D721Med (cell line): ENCODE results near the gene PARP8.

Experiments used
- DNase-seq: peaks from one replicate; pipeline ENCODE4 v3.0.0; 2011; ENCODE audit warnings: low spot score; ENCODE audit not compliant: insufficient read length
- FAIRE-seq: peaks from 2 replicates; lab custom pipeline; 2011; peaks lifted over from hg19 to GRCh38; lab: Jason Lieb, UNC
- TF ChIP-seq, protein P1 (sequence below): IDR thresholded peaks from 2 replicates; pipeline ENCODE4 v1.5.1; 2012; ENCODE audit warnings: mild to moderate bottlenecking, control low read depth; ENCODE audit not compliant: insufficient read depth; ENCODE audit errors: missing control alignments

The PARP8 gene

DNA sequence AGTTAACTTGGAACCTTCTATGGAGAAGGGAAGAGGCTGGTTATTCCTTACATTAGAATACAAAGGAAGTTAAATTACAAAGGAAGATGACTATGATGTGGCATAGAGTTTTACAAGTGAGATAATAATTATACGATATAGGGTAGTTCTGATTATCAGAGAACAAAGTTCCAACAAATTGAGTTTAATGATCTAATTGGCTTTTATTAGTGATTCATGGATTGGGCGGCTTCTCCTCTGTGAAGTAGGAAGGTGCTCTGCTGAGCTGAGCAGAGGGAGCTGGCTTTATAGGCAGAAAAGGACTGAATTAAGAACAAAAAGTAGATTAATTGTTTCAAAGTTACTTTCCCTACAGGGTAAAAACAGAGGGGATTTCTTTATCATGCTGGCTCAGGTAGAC, 49.7 kb downstream of the PARP8 start:
- no peak for FAIRE-seq
- DNase-seq: no peak
- TF ChIP-seq, protein P1, sequence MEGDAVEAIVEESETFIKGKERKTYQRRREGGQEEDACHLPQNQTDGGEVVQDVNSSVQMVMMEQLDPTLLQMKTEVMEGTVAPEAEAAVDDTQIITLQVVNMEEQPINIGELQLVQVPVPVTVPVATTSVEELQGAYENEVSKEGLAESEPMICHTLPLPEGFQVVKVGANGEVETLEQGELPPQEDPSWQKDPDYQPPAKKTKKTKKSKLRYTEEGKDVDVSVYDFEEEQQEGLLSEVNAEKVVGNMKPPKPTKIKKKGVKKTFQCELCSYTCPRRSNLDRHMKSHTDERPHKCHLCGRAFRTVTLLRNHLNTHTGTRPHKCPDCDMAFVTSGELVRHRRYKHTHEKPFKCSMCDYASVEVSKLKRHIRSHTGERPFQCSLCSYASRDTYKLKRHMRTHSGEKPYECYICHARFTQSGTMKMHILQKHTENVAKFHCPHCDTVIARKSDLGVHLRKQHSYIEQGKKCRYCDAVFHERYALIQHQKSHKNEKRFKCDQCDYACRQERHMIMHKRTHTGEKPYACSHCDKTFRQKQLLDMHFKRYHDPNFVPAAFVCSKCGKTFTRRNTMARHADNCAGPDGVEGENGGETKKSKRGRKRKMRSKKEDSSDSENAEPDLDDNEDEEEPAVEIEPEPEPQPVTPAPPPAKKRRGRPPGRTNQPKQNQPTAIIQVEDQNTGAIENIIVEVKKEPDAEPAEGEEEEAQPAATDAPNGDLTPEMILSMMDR: no peak

DNA sequence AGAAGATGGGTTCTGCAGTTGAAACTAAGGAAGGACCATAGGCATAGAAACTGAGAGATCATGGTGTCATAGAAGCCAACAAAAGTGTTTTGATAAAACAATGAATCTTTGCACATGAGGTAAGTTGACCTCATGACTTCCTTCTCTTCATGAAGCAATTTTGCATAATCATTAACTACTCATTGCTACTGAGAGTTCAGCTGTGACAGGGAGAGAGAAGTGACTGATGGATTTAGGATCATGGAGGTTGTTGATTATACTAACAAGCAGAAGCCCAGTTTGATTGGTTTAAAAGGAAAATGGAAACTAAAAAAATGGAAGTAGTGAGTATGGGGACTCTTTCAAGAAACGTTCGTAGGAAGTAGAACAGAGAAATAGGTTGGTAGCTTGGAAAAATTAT, 51.2 kb downstream of the PARP8 start:
- DNase-seq: no peak
- no peak for FAIRE-seq
- TF ChIP-seq, protein P1: no peak

DNA sequence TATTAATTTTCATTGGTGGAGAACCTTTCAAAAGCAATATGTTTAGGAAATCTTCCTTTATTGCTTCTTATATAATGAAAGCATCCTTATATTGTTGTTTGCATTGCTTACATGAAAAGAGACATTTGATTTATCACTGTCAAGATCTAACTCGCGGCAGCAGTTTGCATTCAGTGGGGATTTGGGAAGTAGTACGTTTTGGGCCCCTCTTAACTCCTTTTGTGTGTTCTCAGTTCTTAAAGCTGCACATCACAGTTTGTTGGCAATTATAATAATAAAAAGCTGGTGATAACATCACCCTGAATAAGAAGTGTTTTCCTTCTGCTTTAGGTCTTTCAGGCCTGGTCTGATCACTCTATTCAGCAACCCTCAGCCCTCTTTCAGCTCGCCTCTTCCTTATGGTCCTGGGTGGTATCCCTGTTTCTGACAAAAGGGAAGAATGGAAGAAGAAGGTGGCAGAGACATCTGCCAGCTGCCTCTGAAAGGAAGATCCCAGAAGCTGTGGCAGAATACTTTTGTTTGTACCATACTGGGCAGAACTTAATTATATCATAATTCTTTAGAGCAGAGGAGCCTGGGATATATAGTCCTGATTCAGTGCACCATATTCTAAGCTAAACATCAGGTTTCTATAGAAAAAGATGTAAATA, 53.7 kb downstream of the PARP8 start:
- no peak for DNase-seq
- TF ChIP-seq, protein P1: no peak
- FAIRE-seq: no peak

DNA sequence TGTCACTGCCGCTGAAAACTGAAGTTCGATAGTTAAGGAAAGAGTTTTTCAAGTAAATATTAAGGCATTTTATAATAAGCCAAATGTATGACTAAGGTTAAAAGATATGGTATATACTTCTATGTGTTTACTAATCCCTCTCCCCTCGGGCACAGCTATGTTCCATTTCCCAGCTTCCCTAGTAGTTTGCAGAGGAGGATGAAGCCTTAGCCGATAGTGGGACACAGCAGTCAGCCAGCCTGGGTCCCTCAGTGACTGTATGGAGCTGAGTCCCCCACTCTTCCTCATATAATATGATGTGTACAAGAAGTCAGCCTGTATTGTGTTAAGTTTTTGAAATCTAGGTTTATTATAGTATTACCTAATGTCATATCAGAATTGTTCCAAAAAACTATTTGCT, 55.8 kb downstream of the PARP8 start:
- DNase-seq (no peak), FAIRE-seq (no peak)
- TF ChIP-seq, protein P1: no peak

DNA sequence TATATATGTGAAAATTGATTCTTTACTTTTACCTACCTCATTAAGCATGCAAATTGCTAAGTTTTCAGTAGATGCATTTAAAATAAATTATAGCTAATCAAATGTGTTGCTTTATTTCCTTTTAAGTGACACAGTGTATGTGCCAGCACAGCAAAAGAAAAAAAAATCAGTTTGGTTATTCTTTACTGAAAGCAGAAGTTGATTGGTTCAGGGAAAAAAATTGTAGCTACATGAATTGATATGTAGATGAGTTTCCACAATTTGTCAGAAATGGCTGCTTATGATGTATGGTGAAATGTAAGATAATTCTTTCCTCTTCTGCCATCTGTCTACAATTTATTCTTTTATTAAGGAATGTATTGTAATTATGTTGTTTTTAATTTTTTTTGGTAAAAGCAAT, 57.8 kb downstream of the PARP8 start:
- FAIRE-seq (no peak), DNase-seq (no peak)
- TF ChIP-seq, protein P1: no peak

DNA sequence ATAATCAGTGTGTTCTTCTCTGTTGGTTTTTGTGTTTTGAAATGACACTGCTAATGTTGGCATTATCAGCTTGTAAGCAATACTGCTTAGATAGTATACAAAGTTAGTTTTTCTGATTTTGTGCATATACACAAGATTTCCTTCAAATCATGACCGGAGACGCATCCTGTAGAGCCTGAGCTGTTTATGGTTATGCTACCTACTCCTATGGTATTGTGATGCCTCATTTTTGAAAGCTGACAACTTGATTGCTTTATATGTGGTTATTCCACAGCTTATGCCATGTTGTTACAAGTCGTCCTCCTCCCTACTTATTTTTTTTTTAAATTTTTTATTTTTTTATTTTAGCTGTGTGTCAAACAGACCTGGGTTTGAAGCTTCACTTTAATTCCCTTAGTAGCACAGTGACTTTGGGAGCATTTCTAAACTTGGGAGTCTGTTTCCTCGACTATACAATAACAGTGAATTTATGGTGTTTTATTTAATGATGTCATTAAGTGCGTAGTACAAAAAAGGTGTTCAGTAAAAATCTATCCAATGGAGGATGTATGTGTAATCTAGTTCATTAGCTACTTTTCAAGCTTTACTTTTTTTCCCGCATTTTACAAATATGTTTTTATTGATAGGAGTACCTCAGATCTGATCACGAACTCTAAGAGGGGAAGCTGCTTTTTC, 59.5 kb downstream of the PARP8 start:
- TF ChIP-seq, protein P1: no peak
- FAIRE-seq: no peak

More for the DNA sequence above, 59.5 kb downstream of the PARP8 start:
- DNase-seq: no peak
